HepG2 (cell line): ENCODE data around the gene TXLNA. TPM values are rescaled to one million over a fixed set of nuclear protein-coding genes. Genes with fewer than 3 reads are reported as not detected.

Source experiments
- ATAC-seq: fragments of 200-7000 bp; cut with Tn5 transposase; 3 replicates; pipeline ENCODE4 v1.9.1; 2020; ENCODE audit warnings: mild to moderate bottlenecking, moderate library complexity
- BruUV-seq: library from RNA; stranded (reverse); fragments of 400-500 nt; replicated peaks from 2 replicates; lab custom pipeline; 2021; lab: Mats Ljungman, UMichigan
- CTCF ChIA-PET: fragments of 300-600 bp; formaldehyde crosslinking; extraction: SDS; loops from one replicate; lab custom pipeline; 2021; ENCODE audit warnings: low total read pairs, inconsistent platforms, low intra/inter-chr PET ratio; lab: Yijun Ruan, JAX
- POLR2A ChIA-PET: fragments of 350-600 bp; sonication (Branson Sonifier 250); formaldehyde crosslinking; loops from one replicate; lab custom pipeline; 2020; ENCODE audit warnings: antibody characterized with exemption, inconsistent platforms; lab: Yijun Ruan, JAX
- DNase-seq: peaks from one replicate; pipeline ENCODE4 v3.0.0-alpha.2; 2015; ENCODE audit warnings: low spot score
- FAIRE-seq: peaks from 3 replicates; lab custom pipeline; 2011; peaks lifted over from hg19 to GRCh38; lab: Jason Lieb, UNC
- H2AFZ ChIP-seq: one replicate; pipeline ENCODE4 v1.6.1; 2011; ENCODE audit warnings: low read length, inconsistent platforms
- H3K27ac ChIP-seq: fragments of 300-600 bp; 3 replicates; pipeline ENCODE4 v1.8.0; 2011; ENCODE audit warnings: mixed run types, mild to moderate bottlenecking, mixed read lengths, low read length, inconsistent platforms; ENCODE audit not compliant: insufficient read depth; ENCODE audit errors: extremely low read length
- H3K27me3 ChIP-seq, 2 experiments: fragments of 200-600 bp in 1 of 2; 2 replicates in 1 of 2; 3 replicates in 1 of 2; pipeline versions ENCODE4 v1.6.0 to v1.8.0; 2011; ENCODE audit warnings: low read length in 2 of 2, mild to moderate bottlenecking in 2 of 2, moderate library complexity in 2 of 2, inconsistent platforms in 1 of 2; ENCODE audit not compliant: insufficient read depth in 2 of 2, control insufficient read depth in 1 of 2
- H3K36me3 ChIP-seq, 2 experiments: fragments of 200-600 bp in 1 of 2; replicated peaks in 1 of 2; 2 replicates in 1 of 2; 3 replicates in 1 of 2; pipeline versions ENCODE4 v1.5.1 to v1.8.0; 2011; ENCODE audit warnings: low read length in 2 of 2, inconsistent platforms in 1 of 2; ENCODE audit not compliant: insufficient read depth in 2 of 2, control insufficient read depth in 1 of 2
- H3K4me1 ChIP-seq: 2 replicates; pipeline ENCODE4 v1.5.1; 2012; ENCODE audit warnings: low read length, inconsistent platforms; ENCODE audit not compliant: insufficient read depth
- H3K4me2 ChIP-seq: 2 replicates; pipeline ENCODE4 v1.6.0; 2011; ENCODE audit warnings: low read depth, low read length, inconsistent platforms
- H3K4me3 ChIP-seq, 3 experiments: fragments of 200-600 bp in 1 of 3; sonication (generic), shearing (Covaris generic) in 1 of 3; replicated peaks in 1 of 3; 2 replicates each; pipeline ENCODE4 v1.5.1; 2011 to 2016; ENCODE audit warnings: low read length in 3 of 3, inconsistent platforms in 2 of 3, low read depth in 2 of 3, mild to moderate bottlenecking in 2 of 3, control low read depth in 1 of 3, mixed read lengths in 1 of 3; ENCODE audit not compliant: insufficient read depth in 1 of 3
- H3K79me2 ChIP-seq: one replicate; pipeline ENCODE4 v1.6.1; 2011; ENCODE audit warnings: low read length, inconsistent platforms; ENCODE audit not compliant: insufficient read depth
- H3K9ac ChIP-seq: 2 replicates; pipeline ENCODE4 v1.6.0; 2011; ENCODE audit warnings: mild to moderate bottlenecking, low read depth, low read length, inconsistent platforms; ENCODE audit not compliant: insufficient read depth
- H3K9me3 ChIP-seq: 2 replicates; pipeline ENCODE4 v1.5.1; 2012; ENCODE audit warnings: mild to moderate bottlenecking, low read length
- H4K20me1 ChIP-seq: 2 replicates; pipeline ENCODE4 v1.6.0; 2011; ENCODE audit warnings: inconsistent platforms, mild to moderate bottlenecking, low read length, moderate library complexity; ENCODE audit not compliant: insufficient read depth
- CBX5 ChIP-seq: sonication (generic); formaldehyde crosslinking; IDR thresholded peaks from 2 replicates; pipeline ENCODE4 v1.4.0; 2020; ENCODE audit warnings: missing genetic modification reagents, borderline replicate concordance
- CCDC6 ChIP-seq: sonication (generic); formaldehyde crosslinking; IDR thresholded peaks from 2 replicates; pipeline ENCODE4 v1.8.1; 2022; ENCODE audit warnings: mild to moderate bottlenecking, missing genetic modification reagents, moderate library complexity
- FOSL2 ChIP-seq: sonication (generic); formaldehyde crosslinking; IDR thresholded peaks from 2 replicates; pipeline ENCODE4 v1.4.0; 2020; ENCODE audit warnings: missing genetic modification reagents
- HOXD1 ChIP-seq: sonication (generic); formaldehyde crosslinking; IDR thresholded peaks from 2 replicates; pipeline ENCODE4 v1.5.0; 2020; ENCODE audit warnings: missing genetic modification reagents
- MIER3 ChIP-seq: IDR thresholded peaks from 2 replicates; pipeline ENCODE4 v1.6.1; 2016; ENCODE audit warnings: missing compliant biosample characterization, borderline replicate concordance
- NR2C2 ChIP-seq: sonication (generic); formaldehyde crosslinking; IDR thresholded peaks from 2 replicates; pipeline ENCODE4 v1.4.0; 2020; ENCODE audit warnings: missing genetic modification reagents, mild to moderate bottlenecking, moderate library complexity, borderline replicate concordance
- NRL ChIP-seq: sonication (generic); formaldehyde crosslinking; IDR thresholded peaks from 2 replicates; pipeline ENCODE4 v1.5.0; 2020; ENCODE audit warnings: missing genetic modification reagents, mild to moderate bottlenecking, moderate library complexity, borderline replicate concordance
- PHF8 ChIP-seq: sonication (generic); formaldehyde crosslinking; IDR thresholded peaks from 2 replicates; pipeline ENCODE4 v1.5.0; 2020; ENCODE audit warnings: missing genetic modification reagents
- POLR2A ChIP-seq, 2 experiments: IDR thresholded peaks; 2 replicates each; pipeline ENCODE4 v1.6.1; 2011; ENCODE audit warnings: low read depth in 2 of 2, low read length in 2 of 2, mild to moderate bottlenecking in 1 of 2, moderate library complexity in 1 of 2; ENCODE audit not compliant: insufficient read depth in 1 of 2
- RBM22 ChIP-seq: fragments of 200-400 bp; formaldehyde crosslinking; optimal IDR thresholded peaks from 2 replicates; pipeline ENCODE3; 2017; ENCODE audit warnings: mild to moderate bottlenecking, low read length, moderate library complexity
- ZBTB8A ChIP-seq: sonication (generic); formaldehyde crosslinking; IDR thresholded peaks from 2 replicates; pipeline ENCODE4 v1.4.0; 2020; ENCODE audit warnings: mild to moderate bottlenecking, low read depth, missing genetic modification reagents, borderline replicate concordance
- ZNF614 ChIP-seq: IDR thresholded peaks from 2 replicates; pipeline ENCODE4 v1.6.1; 2018; ENCODE audit warnings: missing biosample characterization, missing genetic modification reagents, inconsistent platforms, borderline replicate concordance
- ZNF747 ChIP-seq: sonication (generic); formaldehyde crosslinking; IDR thresholded peaks from 2 replicates; pipeline ENCODE4 v1.8.1; 2023; ENCODE audit warnings: missing genetic modification reagents, mild to moderate bottlenecking, borderline replicate concordance
- WGBS: methylation state at CpG from one replicate; pipeline ENCODE4 v1.1.6; 2017; ENCODE audit warnings: low lambda C conversion rate; 5-methylcytosine and 5-hydroxymethylcytosine counted together
- in situ Hi-C: cut with HindIII; loops from 2 replicates; pipeline ENCODE4 v1.10.0; 2017; ENCODE audit warnings: low pct_unique_long_range_greater_than_20kb; ENCODE audit not compliant: extremely low pct_ligation_motif_present
- intact Hi-C: fragments of 100-400 bp; cut with micrococcal nuclease; formaldehyde crosslinking; loops from one replicate; pipeline ENCODE4 v1.10.0; 2022; ENCODE audit not compliant: unreplicated experiment
- polyA plus RNA-seq, 8 experiments: library from polyadenylated mRNA; depleted of rRNA in 3 of 8; stranded (reverse) in 7 of 8; unstranded in 1 of 8; fragments of >200 nt; fragmentation: Illumina TruSeq in 4 of 8; extraction: Trizol in 4 of 8; gene quantifications; 2 replicates each; pipeline versions ENCODE4 v1.2.1 to v1.2.3, GENCODE V29; 2011 to 2016; ENCODE audit warnings: low read depth in 4 of 8, missing spikeins in 1 of 8, mixed read lengths in 1 of 8; ENCODE audit not compliant: insufficient read depth in 1 of 8
- total RNA-seq, 5 experiments: library from RNA; depleted of rRNA; stranded (reverse); fragments of >200 nt; fragmentation: Illumina TruSeq; extraction: Trizol; gene quantifications; 2 replicates each; pipeline ENCODE4 v1.2.3, GENCODE V29; 2016; ENCODE audit warnings: low read depth in 1 of 5
- TF ChIP-seq, protein P1 (sequence below), 2 experiments: fragments of 450-650 bp in 1 of 2; sonication (generic) in 1 of 2; formaldehyde crosslinking; IDR thresholded peaks; 2 replicates each; pipeline versions ENCODE4 v1.5.0 to v1.8.0; 2020 to 2022; ENCODE audit warnings: mild to moderate bottlenecking in 1 of 2, missing genetic modification reagents in 1 of 2
- TF ChIP-seq, protein P2 (sequence below): sonication (generic); formaldehyde crosslinking; IDR thresholded peaks from 2 replicates; pipeline ENCODE4 v1.5.0; 2020; ENCODE audit warnings: mild to moderate bottlenecking, missing genetic modification reagents
- TF ChIP-seq, protein P3 (sequence below): IDR thresholded peaks from 2 replicates; pipeline ENCODE4 v1.6.1; 2016; ENCODE audit warnings: missing compliant biosample characterization, missing genetic modification reagents, borderline replicate concordance
- TF ChIP-seq, protein P4 (sequence below): fragments of 450-650 bp; IDR thresholded peaks from 2 replicates; pipeline ENCODE4 v1.6.1; 2017

The TXLNA gene
- total and polyA plus RNA-seq, 2 of the 13 experiments (the other 11 are each of a cell fraction or from before 2014, with no cell fraction given), result 29.6 to 67.8 TPM

DNA sequence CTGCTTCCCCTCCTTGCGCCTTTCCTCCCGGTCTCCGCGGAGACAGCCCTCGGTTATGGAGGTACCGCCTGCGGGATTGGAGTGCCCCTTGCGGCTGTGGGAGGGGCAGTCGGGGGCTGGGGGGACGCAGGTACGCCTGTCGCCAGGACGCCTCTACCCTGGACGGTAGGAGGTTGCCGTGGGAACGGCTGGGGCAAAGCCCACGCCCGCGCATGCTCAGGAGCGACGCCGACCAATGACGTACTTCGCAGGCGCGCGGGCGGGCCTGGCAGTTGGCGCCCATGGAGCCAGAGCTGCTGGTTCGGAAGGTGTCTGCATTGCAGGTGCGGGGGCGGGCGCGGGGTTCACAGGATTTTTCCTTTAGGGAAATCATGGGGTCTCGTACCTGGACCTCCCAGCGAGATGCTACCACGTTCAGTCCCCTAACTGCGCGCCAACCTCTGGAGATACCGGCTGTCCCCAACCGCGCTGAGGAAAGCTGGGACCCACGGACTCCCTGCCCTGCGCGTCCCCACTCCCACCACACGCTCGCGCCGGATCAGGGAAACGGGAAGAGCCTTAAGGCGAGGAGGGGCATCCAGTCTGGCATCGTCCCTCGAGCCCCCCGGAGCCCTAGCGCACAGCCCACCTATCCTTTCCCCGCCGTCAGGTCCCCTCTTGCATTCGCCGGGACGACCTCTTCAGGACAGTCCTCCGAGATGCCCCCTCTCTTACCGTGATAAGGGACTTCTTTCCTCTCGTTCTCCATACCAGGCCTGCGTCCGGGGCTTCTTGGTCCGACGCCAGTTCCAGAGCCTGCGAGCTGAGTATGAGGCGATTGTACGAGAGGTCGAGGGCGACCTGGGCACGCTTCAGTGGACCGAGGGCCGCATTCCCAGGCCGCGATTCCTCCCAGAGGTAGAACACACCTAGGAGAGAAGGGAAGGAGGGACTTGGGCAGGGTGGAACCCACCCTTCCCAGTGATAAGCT, 26.2 kb downstream of the TXLNA start, which contains the start of gene IQCC:
Gene IQCC, plus strand, starts transcription at position 271 of the 970 bp plus-strand sequence. Its CDS starts 11 bp downstream, at position 282.
- Histone ChIP-seq H3K27ac (peak within 1 kb of the TSS; percentile 39), H3K9me3 (no peaks in the 10 kb centered on the region), H3K4me3 (peak within 1 kb of the TSS; percentile 53 to 93 (median 86)), H3K9ac (peak within 1 kb of the TSS; percentile 87), H3K27me3 (no peaks in the 10 kb centered on the region), H3K79me2 (no peaks in the 10 kb centered on the region), H4K20me1 (no peaks in the 10 kb centered on the region), H3K4me2 (peak within 1 kb of the TSS; percentile 85), H3K4me1 (peaks cover 19% of the 10 kb centered on the region), H3K36me3 (no peaks in the 10 kb centered on the region; a peak in 1 of 5 replicates), H2AFZ (no peak within 1 kb of the TSS)
- WGBS, result 2% methylated on average over 16 of the region's 77 CpGs
- in situ Hi-C loops (no loop called here), intact Hi-C loops (no loop called here)
- peak; percentile 78 for DNase-seq
- CTCF ChIA-PET, result no interaction called here
- ATAC-seq, result peak; percentile 74
- POLR2A ChIA-PET, result interaction anchor here (0.7 to 2.6 kb wide), 7 partner anchors 8 to 189 kb away, joined by 3 to 11 read pairs (median 4); partner anchors contain the start of genes BSDC1, MARCKSL1 and TXLNA
- BruUV-seq, result TSS peak; percentile 91
- FAIRE-seq, result no peak
- TF ChIP-seq CCDC6 (CRISPR knock-in tag) (no peak), PHF8 (peak; percentile 70; the same call in 1 of the 2 replicates), ZBTB8A (CRISPR knock-in tag) (no peak), NRL (CRISPR knock-in tag) (0 out of 2 replicates have a peak, but pooled peaks have one; percentile 5), CBX5 (no peak), HOXD1 (CRISPR knock-in tag) (no peak), ZNF614 (CRISPR knock-in tag) (0 out of 2 replicates have a peak, but pooled peaks have one; percentile 60), RBM22 (peak; percentile 80), MIER3 (CRISPR knock-in tag) (no peak), ZNF747 (CRISPR knock-in tag) (no peak), FOSL2 (peak; percentile 27), POLR2A (IDR thresholded peaks at IDR 0.05; ENCODE audit: insufficient read depth in 1 of 2, low read depth in 2 of 2, low read length in 2 of 2) (peak; percentile 64 to 78), NR2C2 (CRISPR knock-in tag) (0 out of 2 replicates have a peak, but pooled peaks have one; percentile 26)
- TF ChIP-seq, protein P1, sequence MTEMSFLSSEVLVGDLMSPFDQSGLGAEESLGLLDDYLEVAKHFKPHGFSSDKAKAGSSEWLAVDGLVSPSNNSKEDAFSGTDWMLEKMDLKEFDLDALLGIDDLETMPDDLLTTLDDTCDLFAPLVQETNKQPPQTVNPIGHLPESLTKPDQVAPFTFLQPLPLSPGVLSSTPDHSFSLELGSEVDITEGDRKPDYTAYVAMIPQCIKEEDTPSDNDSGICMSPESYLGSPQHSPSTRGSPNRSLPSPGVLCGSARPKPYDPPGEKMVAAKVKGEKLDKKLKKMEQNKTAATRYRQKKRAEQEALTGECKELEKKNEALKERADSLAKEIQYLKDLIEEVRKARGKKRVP (CRISPR knock-in tag; IDR thresholded peaks at IDR 0.05), result no peak
- TF ChIP-seq, protein P2, sequence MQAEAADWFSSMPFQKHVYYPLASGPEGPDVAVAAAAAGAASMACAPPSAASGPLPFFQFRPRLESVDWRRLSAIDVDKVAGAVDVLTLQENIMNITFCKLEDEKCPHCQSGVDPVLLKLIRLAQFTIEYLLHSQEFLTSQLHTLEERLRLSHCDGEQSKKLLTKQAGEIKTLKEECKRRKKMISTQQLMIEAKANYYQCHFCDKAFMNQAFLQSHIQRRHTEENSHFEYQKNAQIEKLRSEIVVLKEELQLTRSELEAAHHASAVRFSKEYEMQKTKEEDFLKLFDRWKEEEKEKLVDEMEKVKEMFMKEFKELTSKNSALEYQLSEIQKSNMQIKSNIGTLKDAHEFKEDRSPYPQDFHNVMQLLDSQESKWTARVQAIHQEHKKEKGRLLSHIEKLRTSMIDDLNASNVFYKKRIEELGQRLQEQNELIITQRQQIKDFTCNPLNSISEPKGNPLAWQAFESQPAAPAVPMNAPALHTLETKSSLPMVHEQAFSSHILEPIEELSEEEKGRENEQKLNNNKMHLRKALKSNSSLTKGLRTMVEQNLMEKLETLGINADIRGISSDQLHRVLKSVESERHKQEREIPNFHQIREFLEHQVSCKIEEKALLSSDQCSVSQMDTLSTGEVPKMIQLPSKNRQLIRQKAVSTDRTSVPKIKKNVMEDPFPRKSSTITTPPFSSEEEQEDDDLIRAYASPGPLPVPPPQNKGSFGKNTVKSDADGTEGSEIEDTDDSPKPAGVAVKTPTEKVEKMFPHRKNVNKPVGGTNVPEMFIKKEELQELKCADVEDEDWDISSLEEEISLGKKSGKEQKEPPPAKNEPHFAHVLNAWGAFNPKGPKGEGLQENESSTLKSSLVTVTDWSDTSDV (CRISPR knock-in tag), result 0 out of 2 replicates have a peak, but pooled peaks have one; percentile 51
- TF ChIP-seq, protein P3, sequence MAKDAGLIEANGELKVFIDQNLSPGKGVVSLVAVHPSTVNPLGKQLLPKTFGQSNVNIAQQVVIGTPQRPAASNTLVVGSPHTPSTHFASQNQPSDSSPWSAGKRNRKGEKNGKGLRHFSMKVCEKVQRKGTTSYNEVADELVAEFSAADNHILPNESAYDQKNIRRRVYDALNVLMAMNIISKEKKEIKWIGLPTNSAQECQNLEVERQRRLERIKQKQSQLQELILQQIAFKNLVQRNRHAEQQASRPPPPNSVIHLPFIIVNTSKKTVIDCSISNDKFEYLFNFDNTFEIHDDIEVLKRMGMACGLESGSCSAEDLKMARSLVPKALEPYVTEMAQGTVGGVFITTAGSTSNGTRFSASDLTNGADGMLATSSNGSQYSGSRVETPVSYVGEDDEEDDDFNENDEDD, result peak; percentile 89; the same call in 1 of the 2 replicates
- TF ChIP-seq, protein P4, sequence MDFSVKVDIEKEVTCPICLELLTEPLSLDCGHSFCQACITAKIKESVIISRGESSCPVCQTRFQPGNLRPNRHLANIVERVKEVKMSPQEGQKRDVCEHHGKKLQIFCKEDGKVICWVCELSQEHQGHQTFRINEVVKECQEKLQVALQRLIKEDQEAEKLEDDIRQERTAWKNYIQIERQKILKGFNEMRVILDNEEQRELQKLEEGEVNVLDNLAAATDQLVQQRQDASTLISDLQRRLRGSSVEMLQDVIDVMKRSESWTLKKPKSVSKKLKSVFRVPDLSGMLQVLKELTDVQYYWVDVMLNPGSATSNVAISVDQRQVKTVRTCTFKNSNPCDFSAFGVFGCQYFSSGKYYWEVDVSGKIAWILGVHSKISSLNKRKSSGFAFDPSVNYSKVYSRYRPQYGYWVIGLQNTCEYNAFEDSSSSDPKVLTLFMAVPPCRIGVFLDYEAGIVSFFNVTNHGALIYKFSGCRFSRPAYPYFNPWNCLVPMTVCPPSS, result no peak
